ENCODE measurements around the gene EXOSC10.

DNA sequence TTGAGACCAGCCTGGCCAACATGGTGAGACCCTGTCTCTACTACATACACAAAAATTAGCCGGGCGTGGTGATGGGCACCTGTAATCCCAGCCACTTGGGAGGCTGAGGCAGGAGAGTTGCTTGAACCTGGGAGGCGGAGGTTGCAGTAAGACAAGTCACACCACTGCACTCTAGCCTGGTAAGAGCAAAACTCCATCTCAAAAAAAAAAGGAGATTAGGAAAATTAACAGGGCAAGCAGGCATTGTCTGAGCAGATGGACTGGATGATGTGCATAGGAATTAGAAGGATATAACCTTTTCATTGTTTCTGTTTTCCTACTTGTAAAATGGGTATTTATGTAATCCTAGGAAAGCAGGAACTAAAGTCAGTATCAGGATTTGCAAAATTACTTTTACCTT, 71.7 kb downstream of the EXOSC10 start:
- TF ChIP-seq, protein P1, sequence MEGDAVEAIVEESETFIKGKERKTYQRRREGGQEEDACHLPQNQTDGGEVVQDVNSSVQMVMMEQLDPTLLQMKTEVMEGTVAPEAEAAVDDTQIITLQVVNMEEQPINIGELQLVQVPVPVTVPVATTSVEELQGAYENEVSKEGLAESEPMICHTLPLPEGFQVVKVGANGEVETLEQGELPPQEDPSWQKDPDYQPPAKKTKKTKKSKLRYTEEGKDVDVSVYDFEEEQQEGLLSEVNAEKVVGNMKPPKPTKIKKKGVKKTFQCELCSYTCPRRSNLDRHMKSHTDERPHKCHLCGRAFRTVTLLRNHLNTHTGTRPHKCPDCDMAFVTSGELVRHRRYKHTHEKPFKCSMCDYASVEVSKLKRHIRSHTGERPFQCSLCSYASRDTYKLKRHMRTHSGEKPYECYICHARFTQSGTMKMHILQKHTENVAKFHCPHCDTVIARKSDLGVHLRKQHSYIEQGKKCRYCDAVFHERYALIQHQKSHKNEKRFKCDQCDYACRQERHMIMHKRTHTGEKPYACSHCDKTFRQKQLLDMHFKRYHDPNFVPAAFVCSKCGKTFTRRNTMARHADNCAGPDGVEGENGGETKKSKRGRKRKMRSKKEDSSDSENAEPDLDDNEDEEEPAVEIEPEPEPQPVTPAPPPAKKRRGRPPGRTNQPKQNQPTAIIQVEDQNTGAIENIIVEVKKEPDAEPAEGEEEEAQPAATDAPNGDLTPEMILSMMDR (IDR thresholded peaks at IDR 0.05): no peak
- TF ChIP-seq EP300 (IDR thresholded peaks at IDR 0.05): no peak
